ENCODE measurements around the gene PLA2G4C. TPM values are rescaled to one million over a fixed set of nuclear protein-coding genes. Genes with fewer than 3 reads are reported as not detected.

The PLA2G4C gene
- polyA plus RNA-seq (ENCODE audit: insufficient read length in 4 of 4) = 1 to 10 TPM; 4.0 to 8.9 (median 6.1) TPM

DNA sequence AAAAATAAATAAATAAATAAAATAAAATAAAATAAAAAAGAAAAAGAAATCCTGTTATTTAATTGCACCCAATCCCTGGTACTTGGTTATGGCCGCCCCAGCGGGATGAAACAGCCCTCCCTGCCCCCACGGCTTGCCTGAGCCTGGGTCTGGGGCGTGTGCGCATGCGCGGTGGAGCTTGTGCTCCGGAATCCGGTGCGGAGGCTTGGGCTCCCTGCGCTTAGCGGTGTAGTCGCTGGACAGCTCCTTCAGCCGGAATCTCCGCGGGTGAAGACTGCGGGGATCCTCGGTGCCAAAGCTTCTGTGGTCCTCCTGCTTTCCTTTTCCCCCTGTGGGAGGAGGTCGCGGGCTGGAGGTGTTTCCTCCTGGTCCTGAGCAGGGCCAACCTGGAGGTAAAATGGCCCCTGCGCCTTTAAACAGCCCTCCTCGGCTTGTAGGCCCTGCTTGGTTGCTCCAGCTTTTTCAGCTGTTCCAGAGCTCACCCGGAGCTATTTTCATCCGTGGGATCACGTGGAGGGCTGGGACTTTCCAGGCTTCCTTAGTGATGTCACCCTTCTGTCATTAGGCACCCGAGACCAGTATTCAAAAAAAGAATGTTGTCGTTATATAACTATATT, at the start of gene PLA2G4C:
Gene PLA2G4C (minus strand): TSS at position 468 of the 617 bp plus-strand sequence. CDS start 4,288 bp downstream, outside the sequence.
- DNase-seq (ENCODE audit: low read depth in 4 of 4, low spot score in 3 of 4) = peak; percentile 77 to 82 (median 80)

GRCh38 chr19:48158210-48158790, 47.7 kb upstream of the PLA2G4C start:
- no peak for DNase-seq (ENCODE audit: low read depth in 4 of 4, low spot score in 3 of 4)

GRCh38 chr19:48154003-48154402, 43.4 kb upstream of the PLA2G4C start:
- DNase-seq (ENCODE audit: low read depth in 4 of 4, low spot score in 3 of 4) = no peak

DNA sequence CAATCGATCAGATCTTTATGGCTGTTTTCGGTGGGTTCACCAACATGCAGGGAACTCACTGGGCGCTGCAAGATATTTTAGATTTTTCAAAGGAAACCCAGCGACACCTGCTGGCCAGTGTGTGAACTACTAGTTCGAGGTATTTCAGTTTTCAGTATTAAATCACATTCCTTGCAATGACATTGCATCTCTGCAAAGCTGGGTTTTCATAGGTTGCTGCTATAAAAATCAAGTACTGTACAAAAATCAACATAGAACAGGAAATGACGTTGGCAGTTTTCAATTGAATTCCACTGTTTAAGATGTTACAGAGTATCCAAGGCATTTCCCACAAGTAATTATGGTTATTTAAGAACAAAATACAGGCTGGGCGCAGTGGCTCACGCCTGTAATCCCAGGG, 41.9 kb upstream of the PLA2G4C start:
- peak in 2 of 4 donors; percentile 31 to 44 for DNase-seq (ENCODE audit: low read depth in 4 of 4, low spot score in 3 of 4)

GRCh38 chr19:48149430-48149829, 38.8 kb upstream of the PLA2G4C start:
- DNase-seq (ENCODE audit: low read depth in 4 of 4, low spot score in 3 of 4) = no peak

DNA sequence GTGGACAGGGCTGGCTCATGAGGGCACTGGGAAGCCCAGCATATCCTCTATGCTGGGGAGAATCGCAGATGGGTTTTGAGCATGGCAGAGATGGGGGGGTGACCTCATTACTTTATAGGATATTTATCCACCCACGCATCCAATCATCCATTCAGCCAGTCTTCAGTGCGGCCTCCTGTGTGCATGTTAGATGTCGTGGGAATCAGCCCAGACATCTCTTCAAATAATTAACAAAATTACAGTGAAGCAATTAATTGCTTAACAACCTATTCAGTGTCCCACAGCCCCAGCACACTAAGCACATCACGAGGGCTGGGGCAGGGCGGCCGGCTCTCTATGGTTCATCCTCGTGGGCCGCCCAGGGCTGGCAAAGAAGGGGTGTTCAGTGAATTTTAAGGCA, 38.0 kb upstream of the PLA2G4C start:
- DNase-seq (ENCODE audit: low read depth in 4 of 4, low spot score in 3 of 4) = no peak

DNA sequence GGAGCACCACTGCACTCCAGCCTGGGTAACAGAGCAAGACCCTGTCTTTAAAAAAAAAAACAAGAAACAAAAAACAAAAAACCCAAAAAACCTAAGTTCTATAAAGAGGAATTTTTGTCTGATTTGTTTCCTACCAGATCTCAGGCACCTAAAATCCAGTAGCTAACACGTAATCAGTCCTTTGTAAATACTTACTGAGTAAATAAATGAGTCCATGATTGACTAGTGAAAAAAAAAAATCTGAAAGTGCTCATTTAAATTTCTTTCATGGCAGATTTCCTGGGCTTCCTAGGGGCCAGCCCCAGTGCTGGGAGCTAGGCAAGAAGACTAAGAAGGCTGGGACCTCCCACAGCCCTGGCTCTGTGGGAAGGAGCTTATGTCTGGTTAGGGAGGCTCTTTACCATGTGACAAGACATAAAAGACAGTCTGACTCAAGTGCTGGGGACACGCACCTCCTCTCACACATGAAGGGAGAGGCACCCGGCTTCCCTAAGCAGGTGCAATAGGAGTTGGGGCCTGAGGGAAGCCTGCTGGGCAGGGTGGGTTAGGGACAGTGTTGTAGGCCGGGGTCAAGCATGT, 37.1 kb upstream of the PLA2G4C start:
- no peak for DNase-seq (ENCODE audit: low read depth in 4 of 4, low spot score in 3 of 4)

GRCh38 chr19:48139053-48139452, 28.4 kb upstream of the PLA2G4C start:
- no peak for DNase-seq (ENCODE audit: low read depth in 4 of 4, low spot score in 3 of 4)

DNA sequence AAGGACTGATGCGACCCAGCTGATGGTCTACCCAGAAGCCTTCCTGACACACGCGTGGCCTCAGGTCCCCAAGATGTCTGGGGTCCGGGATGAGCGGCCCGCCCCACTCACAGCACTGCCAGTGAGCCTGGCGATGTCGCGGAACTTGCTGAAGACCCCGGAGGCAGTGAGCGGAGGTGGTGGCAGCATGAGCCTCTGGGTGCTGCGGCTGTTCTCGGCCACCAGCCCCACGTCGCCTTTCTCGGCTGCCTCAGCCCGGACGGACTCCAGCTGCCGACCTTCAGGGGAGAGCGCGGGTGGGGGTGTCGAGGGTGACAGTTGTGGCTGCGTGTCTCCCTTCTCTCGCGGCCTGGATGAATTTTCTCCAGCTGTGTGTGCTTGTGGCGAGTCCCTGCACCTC, 26.8 kb upstream of the PLA2G4C start:
- no peak for DNase-seq (ENCODE audit: low read depth in 4 of 4, low spot score in 3 of 4)

- DNase-seq (ENCODE audit: low read depth in 4 of 4, low spot score in 3 of 4) = no peak
These were observed 25.9 kb upstream of the PLA2G4C start for GRCh38 chr19:48136547-48136946.

DNA sequence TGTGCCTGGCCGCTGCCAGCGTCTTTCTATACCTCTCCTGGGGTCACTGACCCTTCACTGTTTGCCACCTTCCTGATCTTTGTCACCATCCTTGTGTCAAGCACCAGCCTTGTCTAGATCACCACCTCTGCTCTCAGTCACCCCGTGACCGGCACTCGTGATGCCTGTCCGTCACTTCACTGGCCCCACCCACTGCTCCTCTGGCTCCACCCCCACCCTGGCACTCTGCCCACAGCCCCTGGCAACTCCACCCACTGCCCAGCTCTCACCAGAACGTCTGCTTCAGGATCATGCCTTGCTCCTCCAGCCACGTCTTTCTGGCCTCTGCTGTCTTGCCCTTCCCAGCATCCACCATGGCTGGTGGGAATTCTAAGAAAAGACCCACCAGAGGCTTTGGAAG, 24.8 kb upstream of the PLA2G4C start:
- no peak for DNase-seq (ENCODE audit: low read depth in 4 of 4, low spot score in 3 of 4)

- DNase-seq (ENCODE audit: low read depth in 4 of 4, low spot score in 3 of 4) = no peak
These were observed 22.5 kb upstream of the PLA2G4C start for GRCh38 chr19:48133094-48133493.

- DNase-seq (ENCODE audit: low read depth in 4 of 4, low spot score in 3 of 4) = no peak
These were observed 16.9 kb upstream of the PLA2G4C start for GRCh38 chr19:48127561-48127960.

- DNase-seq (ENCODE audit: low read depth in 4 of 4, low spot score in 3 of 4) = no peak
These were observed 13.5 kb upstream of the PLA2G4C start for GRCh38 chr19:48123907-48124651.

DNA sequence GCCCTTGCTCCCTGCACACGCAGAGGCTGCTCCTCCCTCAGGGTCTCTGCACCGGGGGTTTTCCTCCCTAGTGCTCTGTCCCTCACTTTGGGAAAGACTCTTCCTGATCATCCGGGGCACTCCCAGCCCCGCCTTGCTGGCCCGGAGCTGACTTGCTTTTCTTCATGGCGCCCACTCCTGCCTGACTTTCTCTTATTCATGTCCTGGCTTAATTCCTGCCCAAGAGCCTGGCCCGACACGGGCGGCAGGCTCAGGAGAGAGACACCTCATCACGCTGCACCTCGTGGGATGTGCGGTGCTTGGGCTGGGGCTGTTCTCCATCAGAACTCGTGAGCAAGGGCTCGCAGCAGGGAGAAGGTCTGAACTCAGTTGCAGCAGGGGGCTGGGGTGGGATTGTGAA, 11.8 kb upstream of the PLA2G4C start:
- no peak for DNase-seq (ENCODE audit: low read depth in 4 of 4, low spot score in 3 of 4)

DNA sequence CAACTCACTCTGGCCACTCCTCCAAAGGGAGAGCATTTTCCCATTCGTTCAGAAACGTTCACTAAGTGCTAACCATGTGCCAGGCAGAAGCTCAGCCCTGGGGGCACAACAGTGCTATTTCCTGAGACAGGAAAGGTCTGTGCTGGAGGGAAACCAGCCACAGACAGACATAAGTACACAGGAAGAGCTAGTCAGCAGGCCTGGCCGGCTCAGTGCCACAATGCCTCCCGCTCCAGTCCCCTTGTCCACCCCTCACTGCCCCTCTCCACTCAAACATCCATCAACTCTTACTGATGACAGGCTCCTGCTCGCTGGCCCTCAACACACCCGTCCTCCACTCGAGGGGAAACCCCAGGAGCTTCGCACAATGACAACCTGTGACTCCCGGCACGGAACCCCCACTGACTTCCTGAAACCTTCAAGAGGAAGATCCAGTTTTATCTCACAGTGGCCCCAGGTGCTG, 11.3 kb upstream of the PLA2G4C start:
- DNase-seq (ENCODE audit: low read depth in 4 of 4, low spot score in 3 of 4) = no peak

DNA sequence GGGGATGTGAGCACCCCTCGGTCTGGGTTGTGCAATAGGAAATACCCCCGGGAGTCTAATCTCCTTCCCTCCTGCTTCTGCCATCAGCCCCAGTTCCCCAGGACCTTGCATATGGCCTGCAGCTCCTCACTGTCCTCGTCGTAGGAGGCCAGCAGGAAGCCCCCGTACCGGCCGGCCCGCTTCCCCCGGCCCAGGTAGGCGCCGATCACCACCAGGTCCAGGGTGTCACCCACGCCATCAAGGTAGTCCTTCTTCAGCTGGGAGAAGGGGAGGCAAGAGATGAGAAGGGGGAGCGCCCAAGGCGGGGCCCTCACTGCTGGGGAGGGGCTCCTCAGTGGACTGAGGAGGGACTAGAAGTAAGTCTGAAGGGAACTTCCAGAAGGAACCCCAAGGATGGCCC, 10.4 kb upstream of the PLA2G4C start:
- DNase-seq (ENCODE audit: low read depth in 4 of 4, low spot score in 3 of 4) = no peak

DNA sequence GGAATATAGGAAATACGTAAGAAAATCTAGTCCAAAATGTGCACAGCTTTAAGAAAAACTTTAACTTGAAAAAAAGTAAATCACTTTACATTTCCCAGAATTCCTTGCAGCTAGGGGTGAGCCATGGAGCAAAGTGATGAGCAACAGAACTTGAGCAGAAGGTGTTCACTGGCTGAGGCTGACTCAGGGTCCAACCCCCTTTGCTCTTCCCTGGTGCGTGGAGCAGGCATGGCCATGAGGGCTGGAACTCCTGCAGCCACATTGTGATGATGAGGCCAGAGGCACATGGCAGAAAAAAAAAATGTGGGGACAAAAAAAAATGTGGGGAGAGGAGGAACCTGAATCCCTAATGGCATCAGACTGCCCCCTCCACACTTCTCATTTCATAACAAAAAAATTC, 9.9 kb upstream of the PLA2G4C start:
- DNase-seq (ENCODE audit: low read depth in 4 of 4, low spot score in 3 of 4) = no peak

GRCh38 chr19:48118131-48118517, 7.5 kb upstream of the PLA2G4C start:
- DNase-seq (ENCODE audit: low read depth in 4 of 4, low spot score in 3 of 4) = no peak

- no peak for DNase-seq (ENCODE audit: low read depth in 4 of 4, low spot score in 3 of 4)
These were observed 7.0 kb upstream of the PLA2G4C start for GRCh38 chr19:48117515-48118130.
